ENCODE results near the gene CNTNAP2. TPM values are rescaled to one million over a fixed set of nuclear protein-coding genes. Genes with fewer than 3 reads are reported as not detected.

CNTNAP2 gene
- total RNA-seq, 1 donor, result 7.6 TPM

- Histone ChIP-seq H3K4me3 (ENCODE audit: insufficient read depth, low read length) (no peak overlapping the region), H3K4me1 (ENCODE audit: insufficient read depth, low read length) (no peaks in the 10 kb centered on the region), H3K36me3 (ENCODE audit: insufficient read depth, low read length) (no peaks in the 10 kb centered on the region), H3K79me2 (ENCODE audit: insufficient read depth, low read length) (no peaks in the 10 kb centered on the region), H4K20me1 (ENCODE audit: insufficient read depth, low read length) (no peaks in the 10 kb centered on the region), H3K9me3 (ENCODE audit: low read depth, low read length) (no peaks in the 10 kb centered on the region), H3K27ac (ENCODE audit: low read depth, low read length) (no peak overlapping the region), H2AFZ (ENCODE audit: low read length) (no peak overlapping the region), H3K4me2 (ENCODE audit: insufficient read depth, low read length) (no peak overlapping the region), H3K27me3 (ENCODE audit: insufficient read depth, low read length) (no peaks in the 10 kb centered on the region)
- no peak for TF ChIP-seq CTCF (IDR thresholded peaks at IDR 0.05; ENCODE audit: extremely low read depth, low read depth, low read length)
- no peak for DNase-seq (ENCODE audit: insufficient read length, low spot score, missing footprints)
Measured at GRCh38 chr7:147070886-147071285, 954.3 kb downstream of the CNTNAP2 start.

DNA sequence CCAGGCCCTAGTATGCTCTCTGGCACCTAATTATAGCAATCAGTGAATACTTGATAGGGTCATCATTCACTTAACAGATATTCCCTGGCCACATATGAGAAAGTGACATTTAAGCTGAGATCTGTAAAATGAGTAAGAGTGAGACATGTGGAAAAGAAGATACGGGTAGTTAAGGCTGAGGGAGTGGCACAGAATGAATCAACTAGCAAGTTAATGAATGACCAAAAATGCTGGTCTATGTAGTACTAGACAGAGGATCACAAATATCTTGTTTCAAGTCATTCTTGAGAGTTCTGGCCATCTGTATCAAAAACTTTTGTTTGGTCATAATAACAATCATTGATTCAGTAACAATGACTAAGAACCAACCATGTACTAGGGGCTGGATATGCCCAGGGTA, 954.9 kb downstream of the CNTNAP2 start:
- no peak for DNase-seq (ENCODE audit: insufficient read length, low spot score, missing footprints)
- Histone ChIP-seq H3K9me3 (ENCODE audit: low read depth, low read length) (no peaks in the 10 kb centered on the region), H3K4me3 (ENCODE audit: insufficient read depth, low read length) (no peak overlapping the region), H3K79me2 (ENCODE audit: insufficient read depth, low read length) (no peaks in the 10 kb centered on the region), H3K4me2 (ENCODE audit: insufficient read depth, low read length) (no peak overlapping the region), H2AFZ (ENCODE audit: low read length) (no peak overlapping the region), H3K4me1 (ENCODE audit: insufficient read depth, low read length) (no peaks in the 10 kb centered on the region), H3K27me3 (ENCODE audit: insufficient read depth, low read length) (no peaks in the 10 kb centered on the region), H3K36me3 (ENCODE audit: insufficient read depth, low read length) (no peaks in the 10 kb centered on the region), H4K20me1 (ENCODE audit: insufficient read depth, low read length) (no peaks in the 10 kb centered on the region), H3K27ac (ENCODE audit: low read depth, low read length) (no peak overlapping the region)
- TF ChIP-seq CTCF (IDR thresholded peaks at IDR 0.05; ENCODE audit: extremely low read depth, low read depth, low read length), result no peak

DNA sequence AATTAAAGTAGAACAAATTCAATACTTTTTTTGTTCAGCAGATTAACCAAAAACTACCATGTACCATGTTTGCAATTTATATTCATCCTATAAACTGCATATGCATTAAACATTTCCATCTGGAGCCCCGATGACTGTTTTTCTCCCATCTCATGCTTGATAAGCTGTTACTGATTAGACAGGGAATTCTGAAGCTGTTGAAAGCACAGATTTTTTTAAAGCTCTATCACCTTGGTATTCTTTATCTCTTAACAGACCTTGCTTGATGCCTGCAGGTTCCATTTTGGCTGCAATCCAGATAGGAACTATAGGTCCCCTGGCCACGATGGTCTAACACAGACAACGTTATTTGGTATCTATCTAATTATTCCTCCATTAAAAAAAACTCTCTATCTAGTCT, 961.7 kb downstream of the CNTNAP2 start:
- no peak overlapping the region for H3K27ac ChIP-seq (ENCODE audit: low read depth, low read length)
- H3K4me1 ChIP-seq (ENCODE audit: insufficient read depth, low read length), result no peaks in the 10 kb centered on the region
- no peak overlapping the region for H2AFZ ChIP-seq (ENCODE audit: low read length)
- no peak for TF ChIP-seq CTCF (IDR thresholded peaks at IDR 0.05; ENCODE audit: extremely low read depth, low read depth, low read length)
- DNase-seq (ENCODE audit: insufficient read length, low spot score, missing footprints), result no peak
- no peaks in the 10 kb centered on the region for H3K27me3 ChIP-seq (ENCODE audit: insufficient read depth, low read length)
- no peak overlapping the region for H3K4me2 ChIP-seq (ENCODE audit: insufficient read depth, low read length)
- H3K79me2 ChIP-seq (ENCODE audit: insufficient read depth, low read length), result no peaks in the 10 kb centered on the region
- H4K20me1 ChIP-seq (ENCODE audit: insufficient read depth, low read length), result no peaks in the 10 kb centered on the region
- no peaks in the 10 kb centered on the region for H3K9me3 ChIP-seq (ENCODE audit: low read depth, low read length)
- no peak overlapping the region for H3K4me3 ChIP-seq (ENCODE audit: insufficient read depth, low read length)
- H3K36me3 ChIP-seq (ENCODE audit: insufficient read depth, low read length), result no peaks in the 10 kb centered on the region

- H3K27ac ChIP-seq (ENCODE audit: low read depth, low read length), result no peak overlapping the region
- H3K4me1 ChIP-seq (ENCODE audit: insufficient read depth, low read length), result no peaks in the 10 kb centered on the region
- H4K20me1 ChIP-seq (ENCODE audit: insufficient read depth, low read length), result no peaks in the 10 kb centered on the region
- TF ChIP-seq CTCF (IDR thresholded peaks at IDR 0.05; ENCODE audit: extremely low read depth, low read depth, low read length), result no peak
- no peak for DNase-seq (ENCODE audit: insufficient read length, low spot score, missing footprints)
- H3K79me2 ChIP-seq (ENCODE audit: insufficient read depth, low read length), result no peaks in the 10 kb centered on the region
- no peak overlapping the region for H3K4me3 ChIP-seq (ENCODE audit: insufficient read depth, low read length)
- no peaks in the 10 kb centered on the region for H3K27me3 ChIP-seq (ENCODE audit: insufficient read depth, low read length)
- H3K4me2 ChIP-seq (ENCODE audit: insufficient read depth, low read length), result no peak overlapping the region
- H3K36me3 ChIP-seq (ENCODE audit: insufficient read depth, low read length), result no peaks in the 10 kb centered on the region
- H3K9me3 ChIP-seq (ENCODE audit: low read depth, low read length), result no peaks in the 10 kb centered on the region
- H2AFZ ChIP-seq (ENCODE audit: low read length), result no peak overlapping the region
Measured at GRCh38 chr7:147079083-147079482, 962.5 kb downstream of the CNTNAP2 start.
